ENCODE measurements around the gene MT4.

The MT4 gene

DNA sequence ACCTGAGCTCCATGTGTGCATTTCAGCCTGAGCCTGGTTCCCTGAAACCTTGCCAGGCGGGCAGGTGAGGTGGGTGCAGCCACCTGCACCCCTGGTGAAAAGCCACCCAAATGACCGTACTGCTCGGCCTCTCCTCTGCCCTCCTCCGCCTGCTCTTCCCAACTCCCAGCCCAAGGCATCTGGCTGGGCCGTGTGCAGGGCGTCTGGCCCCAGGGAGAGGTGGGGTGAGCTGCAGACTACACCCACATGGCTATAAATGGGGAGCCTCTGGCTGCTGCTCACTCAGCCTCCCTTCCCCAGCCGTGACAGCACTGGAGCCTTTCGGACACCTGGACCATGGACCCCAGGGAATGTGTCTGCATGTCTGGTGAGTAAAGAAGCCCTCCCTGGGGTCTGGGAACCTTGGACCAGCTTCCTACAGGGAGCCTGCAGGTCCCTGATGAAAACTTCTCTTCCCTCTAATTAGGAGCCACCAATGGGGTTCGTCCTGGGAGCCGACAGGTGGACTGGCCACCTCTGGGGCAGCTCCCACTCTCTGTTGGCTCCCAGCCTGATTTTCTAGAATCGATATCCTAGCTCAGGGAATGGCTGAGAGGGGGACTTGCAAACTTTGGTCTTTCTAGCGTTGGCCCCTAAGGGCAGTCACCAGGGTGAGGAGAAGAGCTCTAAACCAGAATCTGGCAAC is at the start of gene MT4:
TSS of gene MT4 (plus strand) at position 281 of the 685 bp plus-strand sequence. CDS start at position 337, 56 bp downstream.
- no peak for DNase-seq (ENCODE audit: low read depth, low spot score)

GRCh38 chr16:56515665-56516064 is 49.2 kb upstream of the MT4 start:
- DNase-seq (ENCODE audit: low read depth, low spot score): peak; percentile 21

DNA sequence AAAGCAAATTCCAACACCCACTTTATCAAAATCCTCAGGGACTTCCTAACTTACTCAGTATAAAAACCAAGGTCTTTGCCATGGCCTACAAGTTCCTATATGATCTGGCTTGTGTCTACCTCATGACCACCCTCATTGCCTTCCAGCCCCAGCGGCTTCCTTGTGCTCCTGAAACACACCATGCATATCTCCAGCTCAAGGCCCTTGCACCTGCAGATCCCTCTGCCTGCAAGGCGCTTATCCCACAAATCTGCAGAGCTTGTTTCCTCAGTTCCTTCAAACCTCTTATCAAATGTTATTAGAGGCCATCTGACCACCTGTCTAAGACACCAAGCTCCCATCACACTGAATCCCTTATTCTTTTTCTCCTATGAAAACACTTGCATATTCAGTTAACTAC is 47.7 kb upstream of the MT4 start:
- no peak for DNase-seq (ENCODE audit: low read depth, low spot score)

DNA sequence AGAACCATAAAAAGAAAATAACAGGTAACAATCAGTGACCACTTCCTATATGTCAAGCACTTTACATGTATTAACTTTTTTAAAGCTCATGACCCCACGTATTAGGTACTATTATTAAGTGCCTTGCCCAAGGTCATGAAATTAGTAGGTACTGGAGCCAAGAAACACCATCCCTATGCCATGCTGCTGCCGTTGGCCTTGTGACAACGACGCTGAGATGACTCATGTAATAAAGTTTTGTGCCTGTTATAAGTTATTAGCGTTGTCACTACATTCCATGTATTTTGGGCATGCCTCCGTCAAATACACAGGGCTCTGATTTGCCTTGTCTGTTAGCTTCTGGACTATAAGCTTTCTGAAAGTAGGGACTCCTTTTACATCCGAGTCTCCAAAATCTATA is 46.4 kb upstream of the MT4 start:
- DNase-seq (ENCODE audit: low read depth, low spot score): no peak

GRCh38 chr16:56519459-56520250 is 45.2 kb upstream of the MT4 start, which contains the start of gene BBS2:
BBS2 (minus strand) TSS chr16:56520024; CDS start chr16:56519862, 162 bp downstream.
- DNase-seq (ENCODE audit: low read depth, low spot score): peak; percentile 93

GRCh38 chr16:56520251-56520577 is 44.7 kb upstream of the MT4 start:
- no peak for DNase-seq (ENCODE audit: low read depth, low spot score)

DNA sequence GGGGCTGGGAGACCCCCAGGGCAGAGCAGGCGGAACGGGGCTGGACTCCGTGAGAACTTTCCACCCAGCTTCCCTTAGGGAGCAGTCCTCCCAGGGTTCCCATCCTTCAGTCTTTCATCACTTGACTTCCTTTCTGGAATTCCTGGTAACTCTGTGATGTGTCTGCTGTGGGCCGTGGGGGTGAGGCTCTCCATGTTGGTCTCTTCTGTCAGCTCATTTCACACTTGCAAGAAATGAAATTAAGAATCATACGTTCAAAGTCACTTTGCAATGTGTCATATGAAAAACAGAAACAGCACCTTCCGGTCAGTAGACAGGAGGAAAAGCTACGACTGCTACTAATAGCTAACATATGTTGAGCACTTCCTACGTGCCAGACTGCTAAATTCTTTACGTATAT is 39.6 kb upstream of the MT4 start:
- DNase-seq (ENCODE audit: low read depth, low spot score): no peak

DNA sequence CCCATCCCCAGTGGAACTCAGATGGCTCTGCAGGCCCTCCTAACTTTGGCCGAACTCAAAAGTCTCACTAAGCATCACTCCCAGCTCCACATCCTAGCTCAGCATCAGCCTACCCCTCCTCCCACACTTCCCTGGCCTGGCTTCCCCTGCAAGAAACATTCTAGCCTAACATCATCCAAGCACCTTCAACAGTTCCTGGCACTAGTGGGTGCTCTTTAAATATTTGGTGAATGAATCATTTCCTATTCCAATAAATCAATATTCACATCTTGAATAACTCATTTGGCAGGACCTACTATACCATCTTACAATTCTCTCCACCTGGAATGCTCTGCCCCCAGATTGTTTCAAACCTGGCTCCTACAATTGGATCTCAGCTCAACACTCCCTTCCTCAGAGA is 34.0 kb upstream of the MT4 start:
- no peak for DNase-seq (ENCODE audit: low read depth, low spot score)

- peak; percentile 35 for DNase-seq (ENCODE audit: low read depth, low spot score)
Observed at GRCh38 chr16:56532714-56533113, 32.2 kb upstream of the MT4 start.

GRCh38 chr16:56534847-56535383 is 30.0 kb upstream of the MT4 start:
- no peak for DNase-seq (ENCODE audit: low read depth, low spot score)

- DNase-seq (ENCODE audit: low read depth, low spot score): no peak
Observed at GRCh38 chr16:56538331-56538730, 26.5 kb upstream of the MT4 start.

DNA sequence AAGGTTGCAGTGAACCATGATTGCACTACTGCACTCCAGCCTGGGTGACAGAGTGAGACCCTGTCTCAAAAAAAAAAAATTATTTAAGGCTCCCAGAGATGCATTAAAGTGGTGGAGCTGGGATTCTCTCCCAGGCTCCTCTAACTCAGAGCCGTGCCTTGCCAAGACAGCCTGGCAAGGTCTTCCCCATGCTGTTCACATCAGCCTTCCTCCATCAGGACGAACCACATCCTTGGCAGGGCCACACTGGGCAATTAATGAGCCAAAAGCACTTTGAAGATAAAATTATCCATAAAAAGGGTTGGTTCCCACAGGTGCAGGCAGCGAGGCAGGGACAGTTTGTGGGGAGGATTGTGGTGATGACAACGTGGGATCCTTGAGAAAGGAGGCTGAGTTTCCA is 25.2 kb upstream of the MT4 start:
- DNase-seq (ENCODE audit: low read depth, low spot score): no peak

DNA sequence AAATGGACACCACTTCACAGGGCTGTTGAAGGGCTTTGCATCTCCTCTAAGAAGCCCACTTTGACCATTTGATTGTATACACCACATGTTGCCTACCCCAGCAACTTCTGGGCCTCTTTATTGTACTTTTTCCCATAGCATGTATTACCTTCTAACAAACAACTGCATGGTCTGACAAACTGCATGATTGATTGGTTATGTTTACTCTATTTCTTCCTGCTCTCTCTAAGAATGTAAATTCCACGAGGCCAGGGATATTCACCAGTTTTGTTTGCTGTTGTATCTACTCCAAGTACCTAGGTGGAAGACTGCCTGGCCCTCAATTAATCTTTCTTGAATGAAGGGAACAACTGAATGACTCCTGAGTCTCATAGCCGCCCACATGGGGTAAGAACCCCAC is 22.8 kb upstream of the MT4 start:
- DNase-seq (ENCODE audit: low read depth, low spot score): no peak

DNA sequence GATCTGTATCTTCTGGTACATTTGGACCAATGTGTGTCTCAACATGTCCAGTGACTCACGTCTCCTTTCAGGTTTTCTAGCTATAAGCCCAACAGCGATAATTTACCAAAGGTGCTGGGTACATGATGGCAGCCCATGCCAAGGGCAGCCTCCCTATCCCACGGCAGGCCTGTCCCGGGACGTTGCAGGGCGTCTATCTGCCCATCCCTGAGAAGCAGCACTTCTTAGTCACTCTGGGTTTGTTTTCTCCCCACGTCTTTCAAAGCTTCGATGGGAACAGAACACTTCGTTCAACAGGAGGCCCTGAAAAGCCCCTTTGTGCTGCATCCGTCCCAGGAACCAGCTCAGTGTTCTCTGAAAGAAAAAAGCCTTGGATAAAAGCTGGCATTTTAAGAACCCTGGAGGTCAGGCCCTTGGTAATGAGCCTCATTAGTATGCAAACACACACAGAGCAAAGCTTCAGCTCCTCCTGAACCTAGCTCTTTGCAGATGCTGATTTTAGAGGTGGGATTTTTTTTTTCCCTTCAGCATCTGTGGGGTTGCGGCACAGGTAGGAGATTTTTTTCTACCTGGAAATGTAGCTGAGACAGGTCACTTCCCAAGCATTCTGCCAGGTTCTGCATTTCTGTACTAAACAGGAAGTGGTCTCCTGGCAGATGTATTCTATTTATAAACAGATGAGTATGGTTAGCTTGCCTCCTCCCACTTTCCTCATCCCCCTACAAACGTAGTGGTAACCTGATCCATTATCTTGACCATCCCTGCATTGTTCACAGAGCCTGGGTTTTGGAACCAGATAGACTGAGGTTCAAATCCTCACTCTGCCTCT is 17.5 kb upstream of the MT4 start:
- DNase-seq (ENCODE audit: low read depth, low spot score): peak; percentile 73

GRCh38 chr16:56547949-56548567 is 16.8 kb upstream of the MT4 start:
- no peak for DNase-seq (ENCODE audit: low read depth, low spot score)

DNA sequence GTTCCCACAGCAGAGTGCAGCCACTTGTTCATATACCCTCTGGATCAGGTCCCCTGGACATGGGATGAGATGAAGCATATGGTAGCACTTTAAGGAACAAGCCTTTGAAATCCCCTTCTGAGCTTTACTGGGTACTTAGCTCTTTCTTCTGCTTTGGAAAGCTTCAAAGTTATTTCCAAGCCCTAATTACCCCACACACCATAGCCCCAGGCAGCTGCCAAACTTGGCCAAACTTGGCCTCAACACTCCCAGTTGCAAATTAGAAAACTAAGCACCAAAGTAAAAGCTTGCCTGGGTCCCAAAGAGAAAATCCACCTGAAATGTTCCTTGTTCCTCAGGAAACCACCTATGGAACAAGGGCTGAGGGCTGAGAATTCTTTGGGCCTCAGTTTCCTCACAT is 15.7 kb upstream of the MT4 start:
- no peak for DNase-seq (ENCODE audit: low read depth, low spot score)

DNA sequence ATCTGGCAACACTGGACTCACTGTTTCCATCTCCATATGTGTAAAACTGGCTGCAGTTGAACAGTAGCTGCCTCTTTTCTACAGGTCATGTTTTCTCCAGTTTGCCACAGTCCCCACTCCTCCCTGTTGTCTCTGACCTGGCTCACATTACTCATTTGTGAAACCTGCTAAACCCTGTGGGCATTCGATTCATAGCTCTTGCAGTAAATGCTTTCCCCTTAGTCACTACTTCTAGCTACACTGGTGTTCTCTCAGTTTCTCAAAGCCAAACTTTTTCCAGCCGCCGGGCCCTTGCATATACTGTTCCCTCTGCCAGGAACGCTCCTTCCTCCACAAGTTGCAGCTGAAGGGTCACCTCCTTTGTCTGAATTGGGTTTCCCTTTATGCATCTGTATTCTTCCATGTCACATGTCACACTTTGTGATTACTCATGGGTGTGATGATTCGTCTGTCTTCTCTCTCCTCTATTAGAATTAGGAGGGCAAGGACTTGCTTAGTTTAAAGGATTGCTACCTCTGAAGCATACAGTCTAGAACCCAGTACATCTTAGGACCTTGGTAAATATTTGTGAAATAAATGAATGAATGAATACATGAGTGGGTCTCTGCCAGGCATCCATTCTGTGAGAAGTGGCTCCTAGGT is 15.0 kb upstream of the MT4 start:
- DNase-seq (ENCODE audit: low read depth, low spot score): no peak

GRCh38 chr16:56551796-56552738 is 12.8 kb upstream of the MT4 start:
- no peak for DNase-seq (ENCODE audit: low read depth, low spot score)

GRCh38 chr16:56554441-56554840 is 10.4 kb upstream of the MT4 start:
- DNase-seq (ENCODE audit: low read depth, low spot score): no peak
